HG02840 (cell line): ENCODE measurements around the gene ARFGAP1.
"Not testable (repeated sequence)": the region's sequence is repeated elsewhere in the genome, so short reads cannot be mapped to it uniquely, and the experiment has no call there.

ENCODE experiments used
- ATAC-seq: cut with Tn5 transposase; IDR thresholded peaks from one replicate; pipeline ENCODE4 v1.9.1; 2021; ENCODE audit warnings: mild to moderate bottlenecking, moderate library complexity, moderate number of reproducible peaks; ENCODE audit not compliant: unreplicated experiment, low FRiP score

ARFGAP1 gene

DNA sequence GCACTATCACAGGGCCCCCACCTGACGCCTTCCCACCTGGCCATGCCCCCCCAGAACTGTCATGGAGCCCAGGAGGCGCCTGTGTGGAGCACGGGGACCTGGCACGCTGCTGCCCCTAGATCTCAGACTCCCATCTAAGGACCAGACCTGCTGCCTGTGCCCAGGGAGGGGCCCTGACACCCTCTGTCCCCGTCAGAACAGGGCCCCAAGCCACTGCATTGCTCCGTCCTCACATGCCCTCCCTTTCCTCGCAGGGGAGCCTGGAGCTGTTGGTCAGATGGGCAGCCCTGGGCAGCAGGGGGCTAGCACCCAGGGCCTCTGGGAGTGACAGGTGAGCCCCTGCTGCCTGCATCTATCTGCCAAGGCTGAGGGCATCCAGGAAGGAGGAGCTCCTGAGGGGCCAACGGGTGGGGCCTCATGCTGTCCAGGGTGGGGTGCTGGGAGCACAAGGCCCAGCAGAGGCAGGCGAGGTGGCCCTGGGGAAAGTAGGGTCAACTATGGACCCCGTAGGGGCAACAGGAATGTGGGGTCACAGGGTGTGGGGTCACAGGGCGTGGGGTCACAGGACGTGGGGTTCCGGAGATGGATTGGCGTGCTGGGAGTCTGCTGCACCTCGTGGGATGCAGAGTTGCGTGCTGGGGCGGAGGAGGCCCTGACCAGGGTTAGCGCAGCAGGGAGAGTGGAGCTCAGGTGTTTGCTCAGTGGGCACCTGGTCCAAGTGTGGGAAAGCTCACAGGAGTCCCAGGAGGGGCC is 56.9 kb downstream of the ARFGAP1 start:
- no peak for ATAC-seq

DNA sequence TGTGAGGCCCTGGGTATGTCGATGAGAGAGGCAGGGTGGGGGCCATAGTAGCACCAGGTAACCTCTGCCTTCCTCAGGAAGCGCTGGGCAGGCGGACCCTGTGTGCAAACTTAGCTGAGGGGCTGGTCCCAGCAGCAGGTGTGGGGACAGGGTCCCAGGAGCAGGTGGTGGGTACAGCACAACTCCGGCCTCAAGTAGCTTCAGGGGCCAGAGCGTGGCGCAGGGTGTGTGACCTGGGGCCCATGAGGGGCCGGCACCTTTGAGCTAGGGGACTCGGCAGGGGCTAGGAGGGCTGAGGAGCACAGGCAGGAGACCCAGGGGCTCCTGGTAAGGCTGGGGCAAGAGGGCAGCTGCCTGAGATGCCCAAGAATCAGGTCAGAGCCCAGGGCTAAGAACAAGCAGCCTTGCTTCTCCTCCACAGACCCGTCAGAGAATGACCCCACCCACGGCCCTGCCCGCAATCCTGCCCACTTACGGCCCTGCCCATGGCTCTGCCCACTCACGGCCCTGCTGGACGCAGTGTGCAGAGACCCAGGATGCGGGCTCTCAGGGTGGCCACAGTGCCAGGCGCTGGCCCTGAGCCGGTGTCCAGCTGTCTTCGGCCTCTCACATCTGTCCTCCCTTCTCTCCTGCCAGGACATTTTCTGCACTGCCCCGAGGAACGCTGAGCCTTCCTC is 57.6 kb downstream of the ARFGAP1 start:
- no peak for ATAC-seq

DNA sequence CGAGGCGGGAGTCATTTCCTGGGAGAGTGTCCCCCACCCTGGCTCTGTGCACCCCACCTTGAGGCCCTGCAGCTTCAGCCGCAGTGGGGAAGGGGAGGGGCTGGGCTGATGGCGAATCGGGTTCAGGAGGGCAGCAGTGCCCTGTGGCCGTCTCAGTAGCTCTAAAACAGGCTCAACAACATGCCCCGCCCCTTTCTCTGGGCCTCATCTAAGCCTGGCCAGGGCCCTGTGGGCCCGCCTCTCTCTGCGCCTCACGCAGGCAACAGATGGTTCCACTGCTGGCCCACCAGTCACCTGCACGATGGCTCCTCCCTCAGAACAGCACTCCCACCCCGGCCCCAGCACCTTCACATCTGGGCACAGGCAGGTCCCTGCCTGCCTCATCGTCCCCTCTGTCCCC is 58.3 kb downstream of the ARFGAP1 start:
- no peak for ATAC-seq

DNA sequence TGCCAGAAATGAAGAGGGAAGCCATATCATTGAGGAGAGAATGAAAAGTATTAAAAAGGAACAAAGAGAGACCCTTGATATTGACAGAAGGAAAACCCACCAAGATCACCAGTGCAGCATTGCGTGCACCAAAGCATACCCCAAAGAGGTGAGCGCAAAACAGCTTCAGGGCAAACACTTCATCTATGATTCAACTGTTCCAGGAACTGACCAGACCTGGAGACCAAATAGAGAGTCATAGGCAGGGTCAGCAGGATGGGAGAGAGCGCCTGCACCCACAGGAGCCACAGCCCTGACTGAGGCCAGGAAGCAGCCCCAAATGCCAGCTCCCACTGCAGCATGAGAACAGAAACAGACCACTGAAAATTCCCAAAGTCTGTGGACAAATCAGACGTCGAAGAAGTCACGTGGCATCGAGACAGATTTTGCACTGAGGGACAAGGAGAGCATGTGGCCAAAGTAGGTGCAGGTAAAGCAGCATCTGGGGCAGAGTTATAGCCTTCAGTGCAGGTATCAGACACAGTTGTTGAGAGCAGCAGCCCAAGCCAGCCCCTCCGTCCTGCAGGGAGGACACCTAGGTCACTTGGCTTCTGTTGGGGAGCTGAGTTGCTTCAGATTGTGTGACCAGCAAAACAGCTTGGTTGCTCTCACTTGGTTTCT is 59.3 kb downstream of the ARFGAP1 start:
- no peak for ATAC-seq

DNA sequence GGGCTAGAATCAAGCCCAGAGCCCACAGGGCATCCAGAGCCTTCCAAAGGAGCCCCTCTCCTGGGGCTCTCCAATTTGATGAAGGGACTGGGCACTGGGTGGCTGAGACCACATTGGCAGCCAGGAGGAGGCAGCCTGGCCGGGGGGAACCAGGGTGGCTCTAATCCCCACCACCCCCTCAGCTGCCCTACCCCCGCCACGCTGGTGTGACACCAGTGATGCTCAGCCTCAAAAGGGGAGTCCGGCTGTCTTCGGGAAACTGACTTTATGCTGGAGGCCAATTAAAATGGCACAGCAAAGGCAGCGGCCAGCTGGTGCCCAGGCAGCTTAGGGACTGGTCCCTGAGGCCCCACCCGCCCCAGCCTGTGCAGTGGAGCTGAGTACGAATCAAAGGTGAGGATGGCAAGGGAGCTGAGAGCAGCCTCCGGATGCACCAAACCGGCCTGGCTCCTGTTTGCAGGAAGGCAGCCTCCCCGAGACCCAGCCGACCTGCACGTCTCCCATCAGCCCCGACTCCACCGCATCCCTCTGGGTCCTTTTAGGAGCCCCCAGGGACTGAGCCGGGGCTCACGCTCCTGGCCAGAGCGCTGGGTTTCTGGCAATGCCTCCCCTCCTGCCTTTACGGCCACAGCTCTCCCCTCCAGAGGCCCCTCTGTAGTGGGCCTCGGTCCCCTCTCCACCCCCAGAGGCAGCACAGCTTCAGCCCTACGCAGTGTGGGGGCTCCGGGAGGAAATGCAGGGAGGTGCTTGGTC is 60.1 kb downstream of the ARFGAP1 start:
- ATAC-seq: no peak

DNA sequence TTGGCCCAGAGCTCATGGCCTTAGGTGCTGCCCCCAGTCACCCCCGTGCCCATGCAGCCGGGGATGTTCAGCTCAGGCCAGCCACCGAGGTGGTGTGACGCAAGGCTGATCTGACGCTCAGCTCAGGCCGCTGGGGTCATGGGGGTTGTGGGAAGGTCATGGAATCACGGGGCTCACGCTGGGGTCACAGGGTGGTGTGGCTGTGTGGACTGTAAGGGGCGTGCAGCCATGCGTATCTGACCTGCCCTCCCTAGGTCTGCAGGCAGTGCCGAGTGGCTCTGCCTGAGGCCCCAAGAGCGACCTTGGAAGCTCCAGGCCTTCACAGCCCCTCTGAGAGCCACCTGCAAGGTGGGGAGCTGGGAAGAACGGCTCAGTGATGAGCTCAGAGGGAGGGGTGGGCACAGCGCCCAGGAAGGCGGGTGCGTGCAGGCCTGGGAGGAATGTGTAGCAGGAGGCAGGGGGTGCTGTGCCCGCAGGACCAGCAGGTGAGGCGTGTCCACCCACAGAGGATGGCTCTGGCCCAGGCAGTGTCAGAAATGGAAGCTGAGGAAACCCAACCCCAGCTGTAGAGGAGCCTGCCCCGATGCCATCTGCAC is 60.7 kb downstream of the ARFGAP1 start:
- no peak for ATAC-seq

DNA sequence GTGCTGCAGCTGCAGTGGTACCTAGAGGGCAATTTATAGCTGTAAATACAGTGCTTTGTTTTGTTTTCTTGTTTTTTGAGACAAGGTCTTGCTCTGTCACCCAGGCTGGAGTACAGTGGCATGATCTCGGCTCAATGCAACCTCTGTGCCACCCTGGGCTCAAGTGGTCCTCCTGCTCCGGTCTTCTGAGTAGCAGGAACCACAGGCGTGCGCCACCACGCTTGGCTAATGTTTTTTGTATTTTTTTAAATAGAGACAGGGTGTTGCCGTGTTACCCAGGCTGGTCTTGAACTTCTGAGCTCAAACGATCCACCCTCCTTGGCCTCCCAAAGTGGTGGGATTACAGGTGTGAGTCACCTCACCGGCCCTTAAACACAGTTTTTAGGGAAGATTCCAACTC is 61.7 kb downstream of the ARFGAP1 start:
- no peak for ATAC-seq

DNA sequence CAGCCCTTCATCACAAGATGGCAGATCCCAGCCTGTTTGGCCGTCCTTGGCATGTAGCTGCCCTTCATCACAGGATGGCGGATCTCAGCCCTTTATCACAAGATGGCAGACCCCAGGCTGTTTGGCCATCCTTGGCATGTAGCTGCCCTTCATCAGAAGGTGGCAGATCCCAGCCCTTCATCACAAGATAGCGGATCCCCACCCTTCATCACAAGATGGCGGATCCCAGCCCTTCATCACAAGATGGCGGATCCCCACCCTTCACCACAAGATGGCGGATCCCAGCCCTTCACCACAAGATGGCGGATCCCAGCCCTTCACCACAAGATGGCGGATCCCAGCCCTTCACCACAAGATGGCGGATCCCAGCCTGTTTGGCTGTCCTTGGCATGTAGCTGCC is 62.4 kb downstream of the ARFGAP1 start:
- not testable (repeated sequence) for ATAC-seq

DNA sequence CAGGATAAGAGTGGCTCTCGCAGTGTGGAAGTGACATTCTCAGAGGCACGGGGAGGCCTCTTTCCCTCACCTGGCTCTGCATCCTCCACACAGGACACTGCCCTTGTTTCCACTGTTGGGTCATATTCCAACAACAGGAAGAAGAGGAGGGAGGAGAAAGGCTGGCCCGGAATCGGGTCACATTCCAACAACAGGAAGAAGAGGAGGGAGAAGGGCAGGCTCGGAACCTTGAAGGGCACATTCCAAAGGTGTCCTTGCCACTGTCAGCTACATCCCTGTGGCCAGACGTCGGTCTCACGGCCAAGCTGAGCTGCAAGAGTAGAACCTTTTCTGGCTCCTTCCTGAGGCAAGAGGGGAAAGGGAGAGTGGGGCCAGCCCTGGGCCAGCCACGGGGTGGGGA is 63.1 kb downstream of the ARFGAP1 start:
- no peak for ATAC-seq

DNA sequence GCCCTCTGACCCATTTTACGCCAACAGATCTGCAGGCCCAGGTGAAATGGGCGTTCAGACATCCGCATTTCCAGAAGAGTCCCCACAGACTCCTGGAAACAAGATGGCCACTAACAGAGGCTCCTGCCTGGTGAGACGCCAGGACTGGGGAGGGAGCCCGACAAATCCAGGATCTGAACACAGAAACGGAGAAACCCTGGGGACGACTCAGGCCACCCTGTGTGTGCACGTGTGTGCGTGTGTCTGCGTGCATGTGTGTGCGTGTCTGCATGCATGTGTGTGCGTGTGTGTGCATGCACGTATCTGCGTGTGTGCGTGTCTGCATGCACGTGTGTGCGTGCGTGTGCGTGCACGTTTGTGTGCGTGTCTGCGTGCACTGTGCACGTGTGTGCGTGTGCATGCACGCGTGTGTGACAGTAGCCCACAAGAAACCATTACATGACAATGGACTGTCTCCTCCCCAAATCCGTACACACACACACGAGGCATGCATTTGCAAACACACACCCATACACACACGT is 63.7 kb downstream of the ARFGAP1 start:
- ATAC-seq: no peak

DNA sequence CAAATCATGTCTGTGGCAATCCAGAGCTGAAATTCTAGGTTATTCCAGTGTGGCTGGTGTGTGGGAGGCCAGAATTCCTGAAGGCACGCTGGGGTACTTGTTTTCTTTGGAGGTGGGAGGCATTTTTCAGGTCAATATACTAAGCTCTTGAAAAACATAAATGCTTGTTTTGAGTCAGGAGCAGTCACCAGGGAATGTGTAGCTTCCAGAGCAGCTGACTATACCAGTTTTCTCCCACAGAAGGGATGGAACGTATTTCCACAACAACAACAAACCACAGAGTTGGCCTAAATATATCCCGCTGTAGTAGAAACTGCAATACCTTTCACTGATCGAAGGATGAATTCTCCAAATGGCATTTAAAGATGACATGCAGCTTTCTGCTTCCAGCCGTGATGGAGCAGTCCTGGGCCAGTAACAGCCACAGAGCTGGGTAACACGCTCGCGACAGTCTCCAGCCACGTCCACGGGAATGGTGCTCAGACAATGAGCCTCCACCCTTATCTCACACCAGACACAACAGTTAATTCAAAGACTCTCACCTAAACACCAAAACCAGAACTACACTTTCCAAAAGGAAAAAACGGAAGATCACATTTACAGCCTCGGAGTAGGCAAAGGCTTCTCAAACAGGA is 65.3 kb downstream of the ARFGAP1 start:
- ATAC-seq: no peak
